ENCODE measurements around the gene NUDT3.

Gene NUDT3

GRCh38 chr6:34355889-34356288, 36.6 kb downstream of the NUDT3 start:
- TF ChIP-seq TCF12 (IDR thresholded peaks at IDR 0.05; ENCODE audit: low read depth) (no peak), EP300 (IDR thresholded peaks at IDR 0.05; ENCODE audit: borderline replicate concordance) (no peak), ZBTB7A (IDR thresholded peaks at IDR 0.05; ENCODE audit: low read depth) (no peak), CEBPB (IDR thresholded peaks at IDR 0.05) (no peak), FOXM1 (IDR thresholded peaks at IDR 0.05; ENCODE audit: borderline replicate concordance, low read depth) (no peak), MAX (IDR thresholded peaks at IDR 0.05) (no peak), EGR1 (IDR thresholded peaks at IDR 0.05) (no peak), TAF1 (IDR thresholded peaks at IDR 0.05; ENCODE audit: low read depth) (no peak), TEAD4 (IDR thresholded peaks at IDR 0.05) (no peak), RAD21 (IDR thresholded peaks at IDR 0.05; ENCODE audit: low read depth) (no peak), NFIC (IDR thresholded peaks at IDR 0.05) (no peak), CREB1 (IDR thresholded peaks at IDR 0.05; ENCODE audit: low read depth) (no peak), REST (IDR thresholded peaks at IDR 0.05; ENCODE audit: low read depth) (no peak), YY1 (IDR thresholded peaks at IDR 0.05; ENCODE audit: low read depth) (no peak), USF1 (IDR thresholded peaks at IDR 0.05) (no peak)

- TF ChIP-seq EP300 (IDR thresholded peaks at IDR 0.05; ENCODE audit: borderline replicate concordance) (no peak), USF1 (IDR thresholded peaks at IDR 0.05) (no peak), CREB1 (IDR thresholded peaks at IDR 0.05; ENCODE audit: low read depth) (no peak), NFIC (IDR thresholded peaks at IDR 0.05) (no peak), TEAD4 (IDR thresholded peaks at IDR 0.05) (no peak), CEBPB (IDR thresholded peaks at IDR 0.05) (no peak), ZBTB7A (IDR thresholded peaks at IDR 0.05; ENCODE audit: low read depth) (no peak), TAF1 (IDR thresholded peaks at IDR 0.05; ENCODE audit: low read depth) (no peak), TCF12 (IDR thresholded peaks at IDR 0.05; ENCODE audit: low read depth) (no peak), RAD21 (IDR thresholded peaks at IDR 0.05; ENCODE audit: low read depth) (no peak), FOXM1 (IDR thresholded peaks at IDR 0.05; ENCODE audit: borderline replicate concordance, low read depth) (no peak), YY1 (IDR thresholded peaks at IDR 0.05; ENCODE audit: low read depth) (no peak)
Observed at GRCh38 chr6:34352305-34352937, 40.0 kb downstream of the NUDT3 start.

- no peak for TF ChIP-seq TCF12 (IDR thresholded peaks at IDR 0.05; ENCODE audit: low read depth)
- TF ChIP-seq RAD21 (IDR thresholded peaks at IDR 0.05; ENCODE audit: low read depth): no peak
- no peak for TF ChIP-seq EP300 (IDR thresholded peaks at IDR 0.05; ENCODE audit: borderline replicate concordance)
- TF ChIP-seq FOXM1 (IDR thresholded peaks at IDR 0.05; ENCODE audit: borderline replicate concordance, low read depth): no peak
- TF ChIP-seq REST (IDR thresholded peaks at IDR 0.05; ENCODE audit: low read depth): no peak
- no peak for TF ChIP-seq ZBTB7A (IDR thresholded peaks at IDR 0.05; ENCODE audit: low read depth)
- no peak for TF ChIP-seq NFIC (IDR thresholded peaks at IDR 0.05)
- TF ChIP-seq YY1 (IDR thresholded peaks at IDR 0.05; ENCODE audit: low read depth): no peak
- TF ChIP-seq TEAD4 (IDR thresholded peaks at IDR 0.05): no peak
- TF ChIP-seq TAF1 (IDR thresholded peaks at IDR 0.05; ENCODE audit: low read depth): no peak
- no peak for TF ChIP-seq MAX (IDR thresholded peaks at IDR 0.05)
- TF ChIP-seq USF1 (IDR thresholded peaks at IDR 0.05): no peak
- no peak for TF ChIP-seq CREB1 (IDR thresholded peaks at IDR 0.05; ENCODE audit: low read depth)
- no peak for TF ChIP-seq CEBPB (IDR thresholded peaks at IDR 0.05)
- no peak for TF ChIP-seq EGR1 (IDR thresholded peaks at IDR 0.05)
Observed at GRCh38 chr6:34350934-34351217, 41.6 kb downstream of the NUDT3 start.

- TF ChIP-seq TEAD4 (IDR thresholded peaks at IDR 0.05) (no peak), CREB1 (IDR thresholded peaks at IDR 0.05; ENCODE audit: low read depth) (no peak), NFIC (IDR thresholded peaks at IDR 0.05) (no peak), EGR1 (IDR thresholded peaks at IDR 0.05) (no peak), FOXM1 (IDR thresholded peaks at IDR 0.05; ENCODE audit: borderline replicate concordance, low read depth) (no peak), TCF12 (IDR thresholded peaks at IDR 0.05; ENCODE audit: low read depth) (no peak), YY1 (IDR thresholded peaks at IDR 0.05; ENCODE audit: low read depth) (no peak)
Observed at GRCh38 chr6:34350137-34350933, 42.1 kb downstream of the NUDT3 start.

GRCh38 chr6:34349211-34349610, 43.3 kb downstream of the NUDT3 start:
- no peak for TF ChIP-seq YY1 (IDR thresholded peaks at IDR 0.05; ENCODE audit: low read depth)
- no peak for TF ChIP-seq FOXM1 (IDR thresholded peaks at IDR 0.05; ENCODE audit: borderline replicate concordance, low read depth)
- no peak for TF ChIP-seq TEAD4 (IDR thresholded peaks at IDR 0.05)
- TF ChIP-seq USF1 (IDR thresholded peaks at IDR 0.05): no peak
- no peak for TF ChIP-seq EGR1 (IDR thresholded peaks at IDR 0.05)
- TF ChIP-seq CEBPB (IDR thresholded peaks at IDR 0.05): no peak
- TF ChIP-seq CREB1 (IDR thresholded peaks at IDR 0.05; ENCODE audit: low read depth): no peak
- no peak for TF ChIP-seq MAX (IDR thresholded peaks at IDR 0.05)
